ENCODE results near the gene ZNF638.

- TF ChIP-seq, protein P1, sequence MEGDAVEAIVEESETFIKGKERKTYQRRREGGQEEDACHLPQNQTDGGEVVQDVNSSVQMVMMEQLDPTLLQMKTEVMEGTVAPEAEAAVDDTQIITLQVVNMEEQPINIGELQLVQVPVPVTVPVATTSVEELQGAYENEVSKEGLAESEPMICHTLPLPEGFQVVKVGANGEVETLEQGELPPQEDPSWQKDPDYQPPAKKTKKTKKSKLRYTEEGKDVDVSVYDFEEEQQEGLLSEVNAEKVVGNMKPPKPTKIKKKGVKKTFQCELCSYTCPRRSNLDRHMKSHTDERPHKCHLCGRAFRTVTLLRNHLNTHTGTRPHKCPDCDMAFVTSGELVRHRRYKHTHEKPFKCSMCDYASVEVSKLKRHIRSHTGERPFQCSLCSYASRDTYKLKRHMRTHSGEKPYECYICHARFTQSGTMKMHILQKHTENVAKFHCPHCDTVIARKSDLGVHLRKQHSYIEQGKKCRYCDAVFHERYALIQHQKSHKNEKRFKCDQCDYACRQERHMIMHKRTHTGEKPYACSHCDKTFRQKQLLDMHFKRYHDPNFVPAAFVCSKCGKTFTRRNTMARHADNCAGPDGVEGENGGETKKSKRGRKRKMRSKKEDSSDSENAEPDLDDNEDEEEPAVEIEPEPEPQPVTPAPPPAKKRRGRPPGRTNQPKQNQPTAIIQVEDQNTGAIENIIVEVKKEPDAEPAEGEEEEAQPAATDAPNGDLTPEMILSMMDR (IDR thresholded peaks at IDR 0.05) = no peak
- TF ChIP-seq ZFX (IDR thresholded peaks at IDR 0.05; ENCODE audit: borderline replicate concordance) = no peak
Observed at GRCh38 chr2:71388214-71388613, 56.6 kb downstream of the ZNF638 start.
